Vagina (tissue), 2 donors: ENCODE data around the gene ACP4. TPM values are rescaled to one million over a fixed set of nuclear protein-coding genes. Genes with fewer than 3 reads are reported as not detected.

Experiments
- DNase-seq, 2 donors: peaks; one replicate each; pipeline ENCODE4 v3.0.0-alpha.2; 2017; ENCODE audit errors: extremely low spot score in 2 of 2
- H3K27ac ChIP-seq: fragments of 200-600 bp; sonication (generic); one replicate; pipeline ENCODE4 v1.5.1; 2019
- H3K27me3 ChIP-seq: fragments of 200-600 bp; sonication (generic); one replicate; pipeline ENCODE4 v1.5.1; 2019
- H3K36me3 ChIP-seq, 2 donors: fragments of 200-600 bp; sonication (generic); one replicate each; pipeline ENCODE4 v1.5.1; 2017 to 2019
- H3K4me1 ChIP-seq: fragments of 200-600 bp; sonication (generic); one replicate; pipeline ENCODE4 v1.5.1; 2019
- H3K4me3 ChIP-seq, 2 donors: fragments of 200-600 bp; sonication (generic); 1 replicate in 1 of 2; 2 replicates in 1 of 2; pipeline ENCODE4 v1.5.1; 2016 to 2019
- H3K9me3 ChIP-seq: fragments of 200-600 bp; sonication (generic); one replicate; pipeline ENCODE4 v1.5.1; 2019
- POLR2A ChIP-seq, 2 donors: fragments of 450-650 bp; IDR thresholded peaks; one replicate each; pipeline ENCODE4 v1.6.1; 2017; ENCODE audit warnings: antibody characterized with exemption in 2 of 2, mild to moderate bottlenecking in 2 of 2, moderate library complexity in 2 of 2
- POLR2AphosphoS5 ChIP-seq, 2 donors: sonication (generic); formaldehyde crosslinking; IDR thresholded peaks; one replicate each; pipeline ENCODE4 v1.9.0; 2017; ENCODE audit warnings: antibody characterized with exemption in 2 of 2, mild to moderate bottlenecking in 2 of 2, low read depth in 1 of 2; ENCODE audit not compliant: insufficient read depth in 1 of 2
- intact Hi-C: fragments of 100-400 bp; cut with DNase I; formaldehyde crosslinking; loops from one replicate; pipeline ENCODE4 v1.15.1; 2023
- total RNA-seq: library from RNA; depleted of rRNA; stranded (reverse); fragments of >200 nt; gene quantifications from one replicate; pipeline ENCODE4 v1.2.3, GENCODE V29; 2016
- TF ChIP-seq, protein P1 (sequence below), 3 experiments: fragments of 450-650 bp in 2 of 3; fragments of 200-600 bp in 1 of 3; sonication (generic) in 1 of 3; IDR thresholded peaks; one replicate each; pipeline ENCODE4 v1.5.1; 2017 to 2019; ENCODE audit warnings: antibody characterized with exemption in 3 of 3, mild to moderate bottlenecking in 2 of 3, moderate library complexity in 2 of 3

Gene ACP4
- total RNA-seq, 1 donor from 2014 or later = not detected

DNA sequence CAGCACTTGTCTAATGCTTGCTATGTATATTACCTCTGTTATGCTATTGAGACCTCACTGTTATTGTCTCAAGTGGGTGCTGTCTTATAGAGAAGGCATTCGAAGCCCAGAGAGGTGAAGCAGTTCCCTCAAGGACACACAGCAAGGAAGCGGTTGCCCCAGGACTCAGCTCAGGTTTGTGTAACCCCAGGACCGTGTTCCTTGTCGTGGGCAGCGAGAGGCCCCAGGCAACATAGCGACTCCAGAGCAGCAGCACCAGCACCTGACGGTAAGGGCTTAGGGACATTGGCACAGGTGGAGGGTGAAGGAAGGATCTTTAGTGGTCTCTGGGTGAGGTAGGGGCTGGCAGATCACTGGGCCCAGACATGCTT, 40.8 kb downstream of the ACP4 start:
- Histone ChIP-seq H3K27ac (no peak overlapping the region), H3K27me3 (no peaks in the 10 kb centered on the region), H3K9me3 (no peaks in the 10 kb centered on the region), H3K4me3 (no peak overlapping the region), H3K36me3 (no peaks in the 10 kb centered on the region), H3K4me1 (peaks cover 9% of the 10 kb centered on the region)
- intact Hi-C loops = no loop called here
- TF ChIP-seq POLR2A (IDR thresholded peaks at IDR 0.05) = no peak
- TF ChIP-seq POLR2AphosphoS5 (IDR thresholded peaks at IDR 0.05; ENCODE audit: insufficient read depth in 1 of 2, low read depth in 1 of 2) = no peak
- TF ChIP-seq, protein P1, sequence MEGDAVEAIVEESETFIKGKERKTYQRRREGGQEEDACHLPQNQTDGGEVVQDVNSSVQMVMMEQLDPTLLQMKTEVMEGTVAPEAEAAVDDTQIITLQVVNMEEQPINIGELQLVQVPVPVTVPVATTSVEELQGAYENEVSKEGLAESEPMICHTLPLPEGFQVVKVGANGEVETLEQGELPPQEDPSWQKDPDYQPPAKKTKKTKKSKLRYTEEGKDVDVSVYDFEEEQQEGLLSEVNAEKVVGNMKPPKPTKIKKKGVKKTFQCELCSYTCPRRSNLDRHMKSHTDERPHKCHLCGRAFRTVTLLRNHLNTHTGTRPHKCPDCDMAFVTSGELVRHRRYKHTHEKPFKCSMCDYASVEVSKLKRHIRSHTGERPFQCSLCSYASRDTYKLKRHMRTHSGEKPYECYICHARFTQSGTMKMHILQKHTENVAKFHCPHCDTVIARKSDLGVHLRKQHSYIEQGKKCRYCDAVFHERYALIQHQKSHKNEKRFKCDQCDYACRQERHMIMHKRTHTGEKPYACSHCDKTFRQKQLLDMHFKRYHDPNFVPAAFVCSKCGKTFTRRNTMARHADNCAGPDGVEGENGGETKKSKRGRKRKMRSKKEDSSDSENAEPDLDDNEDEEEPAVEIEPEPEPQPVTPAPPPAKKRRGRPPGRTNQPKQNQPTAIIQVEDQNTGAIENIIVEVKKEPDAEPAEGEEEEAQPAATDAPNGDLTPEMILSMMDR (IDR thresholded peaks at IDR 0.05) = no peak
- DNase-seq = no peak

DNA sequence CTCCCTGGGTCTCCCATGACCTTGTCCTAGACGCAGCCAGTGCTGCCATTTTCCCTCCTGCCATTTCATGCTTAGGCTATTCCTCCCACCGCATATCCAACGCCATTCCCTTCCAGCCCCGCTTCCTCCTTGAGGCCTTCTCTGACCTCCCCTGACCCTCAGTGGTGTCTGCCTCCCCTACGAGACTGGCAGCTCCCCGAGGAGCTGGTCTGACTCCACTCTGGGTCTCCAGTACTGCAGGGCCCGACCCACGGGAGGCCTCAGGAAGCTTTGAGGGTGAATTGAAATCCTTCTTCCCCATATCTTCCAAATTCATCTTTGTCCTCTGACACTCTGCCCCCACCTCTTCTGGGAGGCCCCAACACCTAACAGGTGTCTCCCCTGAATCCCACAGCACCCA, 42.5 kb downstream of the ACP4 start:
- Histone ChIP-seq H3K4me3 (no peak overlapping the region), H3K36me3 (no peaks in the 10 kb centered on the region), H3K4me1 (peaks cover 16% of the 10 kb centered on the region), H3K27ac (no peak overlapping the region), H3K27me3 (no peaks in the 10 kb centered on the region), H3K9me3 (no peaks in the 10 kb centered on the region)
- no peak for DNase-seq
- TF ChIP-seq, protein P1 (IDR thresholded peaks at IDR 0.05) = no peak
- TF ChIP-seq POLR2A (IDR thresholded peaks at IDR 0.05) = no peak
- no peak for TF ChIP-seq POLR2AphosphoS5 (IDR thresholded peaks at IDR 0.05; ENCODE audit: insufficient read depth in 1 of 2, low read depth in 1 of 2)
- intact Hi-C loops = no loop called here

DNA sequence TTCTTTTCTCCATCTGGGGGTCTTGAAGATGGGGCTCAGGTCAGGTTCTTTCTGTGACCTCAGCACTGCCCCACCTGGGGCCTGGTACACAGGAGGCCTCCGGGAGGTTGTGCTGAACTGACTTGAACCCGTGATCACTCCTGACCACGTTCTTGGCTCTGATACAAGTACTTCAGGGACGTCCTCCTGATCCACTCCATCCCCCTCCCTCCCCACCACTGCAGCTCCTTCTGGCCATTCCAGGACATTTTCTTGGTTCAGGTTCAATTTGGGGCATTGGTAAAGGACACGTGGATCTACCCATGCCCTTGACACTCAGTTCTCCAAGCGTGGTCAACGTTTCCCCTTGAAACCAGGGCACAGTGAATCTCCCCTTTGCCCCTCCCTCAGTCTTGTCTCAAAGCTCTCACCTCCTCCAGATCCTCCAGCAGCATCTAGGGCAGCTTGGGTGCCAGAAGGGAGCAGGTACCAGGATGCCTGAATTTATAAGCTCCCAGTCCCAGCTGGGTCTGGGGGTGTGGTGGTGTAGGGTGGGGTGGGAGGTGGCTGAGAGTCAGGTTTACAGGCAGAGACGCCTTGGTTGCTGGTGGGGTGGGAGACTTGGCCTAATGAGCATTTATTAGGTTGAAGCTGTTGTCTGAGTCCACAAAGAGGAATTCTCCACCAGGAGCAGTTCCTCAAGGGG, 43.0 kb downstream of the ACP4 start, which contains the start of gene KLK15:
Gene KLK15 (minus strand): TSS at position 458 of the 685 bp plus-strand sequence. CDS start 2,082 bp downstream, outside the sequence.
- H3K27me3 ChIP-seq = no peaks in the 10 kb centered on the region
- intact Hi-C loops = no loop called here
- no peak within 1 kb of the TSS for H3K27ac ChIP-seq
- H3K36me3 ChIP-seq = no peaks in the 10 kb centered on the region
- no peak for DNase-seq
- no peaks in the 10 kb centered on the region for H3K9me3 ChIP-seq
- H3K4me1 ChIP-seq = peaks cover 16% of the 10 kb centered on the region
- TF ChIP-seq POLR2A (IDR thresholded peaks at IDR 0.05) (no peak), POLR2AphosphoS5 (IDR thresholded peaks at IDR 0.05; ENCODE audit: insufficient read depth in 1 of 2, low read depth in 1 of 2) (no peak)
- TF ChIP-seq, protein P1 (IDR thresholded peaks at IDR 0.05) = no peak
- H3K4me3 ChIP-seq = no peak within 1 kb of the TSS

DNA sequence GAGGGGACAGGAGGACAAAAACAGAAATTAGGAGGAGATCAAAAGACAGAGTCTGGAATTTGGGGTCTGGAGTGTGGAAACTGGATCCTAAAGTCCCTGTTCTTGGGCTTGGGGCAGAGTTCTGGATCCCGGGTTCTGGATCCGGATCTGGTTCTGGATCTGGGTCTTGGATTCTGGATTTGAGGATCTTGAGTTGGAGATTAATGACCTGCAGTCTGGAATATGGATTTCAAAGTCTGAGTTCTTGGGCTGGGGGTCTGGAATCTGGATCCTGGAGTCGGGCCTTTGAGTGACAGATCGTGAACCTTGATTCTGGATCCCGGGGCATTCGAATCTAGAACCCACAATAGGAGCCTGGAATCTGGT, 43.6 kb downstream of the ACP4 start:
- H3K4me1 ChIP-seq = peaks cover 16% of the 10 kb centered on the region
- no peak overlapping the region for H3K27ac ChIP-seq
- no peak overlapping the region for H3K4me3 ChIP-seq
- H3K36me3 ChIP-seq = no peaks in the 10 kb centered on the region
- intact Hi-C loops = no loop called here
- TF ChIP-seq POLR2AphosphoS5 (IDR thresholded peaks at IDR 0.05; ENCODE audit: insufficient read depth in 1 of 2, low read depth in 1 of 2) (no peak), POLR2A (IDR thresholded peaks at IDR 0.05) (no peak)
- TF ChIP-seq, protein P1 (IDR thresholded peaks at IDR 0.05) = no peak
- H3K9me3 ChIP-seq = no peaks in the 10 kb centered on the region
- no peaks in the 10 kb centered on the region for H3K27me3 ChIP-seq
- DNase-seq = no peak

DNA sequence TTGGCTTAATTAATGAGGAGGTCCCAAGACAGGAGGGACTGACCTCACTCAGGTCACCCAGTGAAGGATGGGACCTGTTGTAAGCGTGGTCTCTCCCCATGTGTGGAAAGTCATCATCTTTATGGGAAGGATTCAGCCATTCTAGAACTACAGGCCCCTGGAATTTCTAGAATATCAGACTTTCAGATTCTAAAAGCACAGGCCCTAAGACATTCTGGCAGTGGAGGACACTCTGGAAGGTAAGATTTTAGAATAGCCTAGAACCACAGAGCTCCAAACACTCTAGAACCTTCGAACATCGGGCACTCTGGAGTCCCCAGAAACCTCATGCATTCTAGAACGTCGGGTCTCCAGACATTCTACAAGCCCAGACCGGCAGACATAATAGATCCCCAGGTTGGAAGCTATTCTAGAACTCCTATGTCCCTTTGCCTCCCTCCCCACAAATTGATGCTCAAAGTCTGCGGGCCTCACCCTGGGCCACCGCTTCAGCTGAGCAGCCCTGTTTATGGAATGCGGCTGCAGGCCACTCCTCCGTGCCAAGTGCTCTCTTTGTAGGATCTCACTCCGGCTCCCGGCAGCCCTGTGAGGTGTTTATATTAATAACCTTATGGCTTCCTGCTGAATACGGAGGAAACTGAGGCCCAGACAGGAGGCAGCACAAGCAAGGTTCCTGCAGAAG, 45.0 kb downstream of the ACP4 start:
- no peaks in the 10 kb centered on the region for H3K27me3 ChIP-seq
- TF ChIP-seq POLR2A (IDR thresholded peaks at IDR 0.05) (no peak), POLR2AphosphoS5 (IDR thresholded peaks at IDR 0.05; ENCODE audit: insufficient read depth in 1 of 2, low read depth in 1 of 2) (no peak)
- DNase-seq = no peak
- intact Hi-C loops = no loop called here
- no peak overlapping the region for H3K27ac ChIP-seq
- H3K9me3 ChIP-seq = no peaks in the 10 kb centered on the region
- H3K4me1 ChIP-seq = peaks cover 16% of the 10 kb centered on the region
- H3K4me3 ChIP-seq = peak overlapping the region; percentile 36 to 52
- no peaks in the 10 kb centered on the region for H3K36me3 ChIP-seq
